Right renal pelvis (tissue), 4 donors: ENCODE data around the gene MIS18BP1. TPM values are rescaled to one million over a fixed set of nuclear protein-coding genes. Genes with fewer than 3 reads are reported as not detected.

ENCODE experiments used
- DNase-seq, 4 donors: peaks; one replicate each; pipeline ENCODE4 v3.0.0-alpha.2; 2013; ENCODE audit warnings: low read depth in 4 of 4, low spot score in 3 of 4, missing footprints in 1 of 4
- polyA plus RNA-seq, 4 donors: library from polyadenylated mRNA; unstranded; fragments of 120-200 nt; gene quantifications; one replicate each; pipeline ENCODE4 v1.2.1, GENCODE V29; 2013; ENCODE audit not compliant: insufficient read length in 4 of 4

The MIS18BP1 gene
- polyA plus RNA-seq, 4 donors: 30.6 to 44.6 (median 38.3) TPM

- no peak for DNase-seq
These were observed 96.9 kb downstream of the MIS18BP1 start for GRCh38 chr14:45156067-45156466.

Other genes starting within 250 kb of the MIS18BP1 start
- gene PRPF39, start 169.1 kb downstream of the MIS18BP1 start, polyA plus RNA-seq: 10 to 100 TPM; 62.9 to 78.5 (median 75.9) TPM
- gene FKBP3, start 118.7 kb downstream of the MIS18BP1 start, polyA plus RNA-seq: 100 to 1,000 TPM; 121 to 141 (median 131) TPM
- gene FANCM, start 117.3 kb downstream of the MIS18BP1 start, polyA plus RNA-seq: 10 to 100 TPM; 10.3 to 13.8 (median 13.1) TPM